NCI-H446 (cell line): ENCODE results near the gene CADPS.
A peak's percentile ranks its signal among the peaks of the same experiment; 100 is the strongest.
"Not testable (repeated sequence)": the region's sequence is repeated elsewhere in the genome, so short reads cannot be mapped to it uniquely, and the experiment has no call there.

ENCODE experiments used
- DNase-seq, 2 experiments: peaks; one replicate each; lab custom pipeline; 2025; lab: John Stamatoyannopoulos, UW

CADPS gene

DNA sequence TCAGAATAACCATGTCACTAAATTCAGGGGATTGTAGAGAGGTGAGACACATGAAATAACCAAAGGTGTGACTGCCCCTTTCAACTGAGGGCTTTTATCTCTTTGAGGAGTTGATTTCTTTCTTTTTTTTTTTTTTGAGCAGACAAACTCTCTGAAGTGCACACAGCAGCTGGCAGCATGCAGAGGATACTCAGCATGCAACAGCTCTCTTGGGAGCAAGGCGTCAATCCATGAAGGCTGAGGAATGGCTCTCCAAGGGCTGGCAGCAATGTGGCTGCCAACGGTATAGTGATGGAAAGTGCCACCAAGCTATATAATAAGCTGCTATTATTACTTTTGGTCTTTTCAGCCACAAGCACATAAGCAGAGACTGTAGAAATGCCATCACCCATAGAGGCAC lies 275.2 kb downstream of the CADPS start:
- DNase-seq: peak in 1 of 2 experiments; percentile 43

- DNase-seq: no peak
Measured at GRCh38 chr3:62597491-62597890, 277.7 kb downstream of the CADPS start.

GRCh38 chr3:62592408-62592807 lies 282.8 kb downstream of the CADPS start:
- no peak for DNase-seq

DNA sequence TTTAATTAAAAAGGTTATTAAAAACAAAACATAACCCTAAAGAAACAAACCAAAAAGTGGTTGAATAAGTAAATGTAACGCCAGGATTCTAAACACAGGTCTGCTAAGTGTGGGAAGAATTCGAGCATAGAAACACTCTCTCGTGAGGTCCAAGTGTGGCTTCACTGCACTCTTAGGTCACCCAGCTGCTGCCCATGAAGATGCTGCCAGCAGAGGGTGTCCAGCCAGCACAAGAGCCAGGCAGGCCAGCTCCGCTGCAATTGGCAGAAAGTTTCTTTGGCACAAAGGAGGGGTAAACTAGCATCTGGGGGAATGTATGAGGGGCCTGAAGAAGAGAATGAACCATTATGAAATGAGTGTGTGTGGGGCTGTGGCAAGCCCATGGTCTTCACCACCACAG lies 286.1 kb downstream of the CADPS start:
- peak in 1 of 2 experiments; percentile 47 for DNase-seq

GRCh38 chr3:62587579-62588031 lies 287.6 kb downstream of the CADPS start:
- DNase-seq: peak; percentile 76 to 93

GRCh38 chr3:62587169-62587568 lies 288.0 kb downstream of the CADPS start:
- peak; percentile 51 for DNase-seq

DNA sequence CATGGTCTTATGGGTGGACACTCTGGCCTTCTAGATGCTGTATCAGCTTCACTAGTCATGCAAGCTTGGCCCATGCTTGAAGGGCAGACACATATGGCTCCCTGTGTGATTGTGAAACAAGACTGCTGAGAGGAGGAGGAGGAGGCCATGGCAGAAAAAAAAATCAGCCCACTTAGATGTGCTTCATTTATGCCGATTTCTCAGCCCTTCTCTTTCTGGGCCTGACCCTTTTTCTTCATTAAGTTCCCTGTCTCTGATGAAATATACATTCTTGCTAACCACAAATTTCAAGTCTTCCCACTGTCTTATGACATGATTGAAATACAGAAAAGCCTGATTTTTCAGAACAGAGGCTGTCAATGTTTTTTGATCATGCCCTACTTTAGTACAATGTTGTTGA lies 288.9 kb downstream of the CADPS start:
- no peak for DNase-seq

GRCh38 chr3:62585861-62586260 lies 289.4 kb downstream of the CADPS start:
- no peak for DNase-seq

DNA sequence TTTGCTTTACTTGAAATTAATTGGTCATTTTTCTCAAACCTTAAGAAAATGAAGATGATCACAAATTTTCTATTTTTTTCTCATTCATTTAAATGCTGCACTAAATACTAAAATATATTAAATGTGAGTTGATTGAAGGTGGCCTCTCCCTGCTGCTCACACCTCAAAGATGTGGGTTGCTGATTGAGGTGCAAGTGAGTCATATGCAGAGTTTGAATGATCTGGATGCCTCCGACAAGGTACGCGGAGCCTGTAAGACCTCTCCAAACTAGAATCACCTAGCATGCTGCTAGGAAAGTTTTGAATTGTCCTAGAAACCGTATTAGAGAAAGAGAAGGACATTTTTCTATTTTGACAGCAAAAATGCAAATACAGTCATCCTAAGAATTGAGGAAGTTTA lies 290.6 kb downstream of the CADPS start:
- no peak for DNase-seq

DNA sequence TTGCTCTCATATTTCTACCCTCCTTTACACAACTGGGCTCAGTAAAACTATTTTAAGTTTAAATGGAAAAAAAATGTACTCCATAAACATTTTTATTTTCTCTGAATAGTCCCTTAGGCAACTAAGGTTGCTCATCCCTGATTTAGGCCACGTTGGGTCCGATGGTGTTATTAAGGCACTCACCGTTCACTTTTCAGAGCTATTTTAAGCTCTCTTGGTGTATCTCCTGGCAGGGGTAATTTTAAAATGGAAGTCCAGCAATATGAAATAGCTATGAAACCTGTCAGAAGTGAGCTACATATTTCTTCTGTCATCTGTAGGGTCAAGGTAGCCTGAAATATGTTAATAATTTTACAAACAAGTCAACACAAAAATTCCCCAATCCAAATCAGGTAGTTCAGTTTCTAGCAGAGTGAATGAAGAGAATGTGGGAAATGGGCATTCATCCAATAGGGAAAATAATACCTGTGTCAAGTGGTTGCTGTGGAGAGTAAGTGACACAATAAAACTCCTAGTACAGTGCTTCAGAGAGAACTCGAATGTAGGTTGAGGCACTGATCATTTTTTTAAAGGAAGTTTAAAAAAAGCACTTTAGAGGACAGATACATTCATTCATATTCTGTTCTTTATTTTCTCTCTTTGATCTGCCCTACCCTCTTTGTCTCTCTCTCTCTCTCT lies 292.6 kb downstream of the CADPS start:
- DNase-seq: no peak

GRCh38 chr3:62580485-62580884 lies 294.7 kb downstream of the CADPS start:
- not testable (repeated sequence) for DNase-seq

- DNase-seq: no peak
Measured at GRCh38 chr3:62577153-62577552, 298.1 kb downstream of the CADPS start.

DNA sequence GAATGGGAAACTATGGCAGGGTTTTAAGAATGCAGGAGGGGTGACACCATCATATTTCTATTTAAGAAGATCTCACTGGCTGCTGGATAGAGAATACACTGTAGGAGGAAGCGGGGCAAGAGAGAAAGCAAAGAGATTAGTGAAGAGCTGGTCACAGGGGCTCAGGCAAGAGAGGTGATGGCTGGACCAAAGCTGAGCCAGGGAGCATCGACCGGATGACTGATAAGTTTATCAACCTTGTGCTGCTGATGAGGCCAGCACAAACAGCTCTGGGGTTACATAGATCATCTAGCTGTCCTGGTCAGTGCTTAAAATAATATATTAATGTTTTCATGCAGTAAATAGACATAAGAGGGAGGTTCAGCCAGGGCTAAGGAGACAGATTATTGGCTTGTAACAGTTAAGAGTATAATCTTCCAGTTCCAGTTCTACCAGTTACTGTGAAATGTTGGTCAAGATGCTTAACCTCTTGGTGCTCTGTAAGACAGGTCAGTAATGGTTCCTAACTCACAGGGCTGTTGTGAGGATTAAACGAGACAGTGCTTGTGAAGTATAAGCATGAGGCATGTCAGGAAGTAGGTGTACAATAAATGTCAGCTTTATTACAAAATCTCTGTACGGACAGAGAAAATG lies 300.8 kb downstream of the CADPS start:
- DNase-seq: no peak

- peak in 1 of 2 experiments; percentile 56 for DNase-seq
Measured at GRCh38 chr3:62571916-62572315, 303.3 kb downstream of the CADPS start.

DNA sequence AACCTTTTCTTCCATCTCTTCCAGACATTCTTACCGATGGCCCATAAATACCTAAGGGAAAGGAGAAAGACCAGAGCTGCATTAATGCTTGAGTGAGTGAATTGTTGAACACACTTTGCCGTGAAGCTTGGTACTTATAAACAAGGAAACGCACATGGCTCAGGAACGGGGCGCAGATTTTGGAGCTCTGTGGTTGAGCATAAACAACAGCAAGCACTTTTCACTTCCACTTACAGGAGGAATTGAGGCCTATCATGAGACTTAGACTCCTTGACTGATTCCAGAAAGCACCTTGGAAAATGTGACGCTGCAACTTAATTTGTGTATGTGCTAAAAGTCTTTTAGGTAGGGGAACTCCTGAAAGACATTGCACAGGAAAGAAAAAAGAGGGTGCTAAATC lies 304.3 kb downstream of the CADPS start:
- no peak for DNase-seq

DNA sequence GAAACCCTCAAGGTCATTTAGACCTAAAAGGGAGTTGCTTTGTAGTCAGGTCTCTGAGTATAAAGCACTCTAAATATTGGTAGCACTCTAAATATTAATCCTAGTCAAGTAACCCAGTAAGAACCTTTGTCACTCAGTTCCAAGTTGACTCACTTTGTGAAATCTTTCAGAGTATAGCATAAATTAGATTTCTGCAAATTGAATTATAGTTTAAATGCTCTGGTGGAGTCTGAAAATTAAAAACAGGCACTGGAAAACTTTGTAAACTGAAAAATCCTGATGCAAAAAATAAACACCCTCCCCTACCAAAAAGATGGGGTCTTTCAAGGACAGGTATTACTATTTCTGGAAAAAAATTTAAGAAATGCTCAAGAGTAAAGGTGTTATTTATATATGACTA lies 305.6 kb downstream of the CADPS start:
- no peak for DNase-seq

DNA sequence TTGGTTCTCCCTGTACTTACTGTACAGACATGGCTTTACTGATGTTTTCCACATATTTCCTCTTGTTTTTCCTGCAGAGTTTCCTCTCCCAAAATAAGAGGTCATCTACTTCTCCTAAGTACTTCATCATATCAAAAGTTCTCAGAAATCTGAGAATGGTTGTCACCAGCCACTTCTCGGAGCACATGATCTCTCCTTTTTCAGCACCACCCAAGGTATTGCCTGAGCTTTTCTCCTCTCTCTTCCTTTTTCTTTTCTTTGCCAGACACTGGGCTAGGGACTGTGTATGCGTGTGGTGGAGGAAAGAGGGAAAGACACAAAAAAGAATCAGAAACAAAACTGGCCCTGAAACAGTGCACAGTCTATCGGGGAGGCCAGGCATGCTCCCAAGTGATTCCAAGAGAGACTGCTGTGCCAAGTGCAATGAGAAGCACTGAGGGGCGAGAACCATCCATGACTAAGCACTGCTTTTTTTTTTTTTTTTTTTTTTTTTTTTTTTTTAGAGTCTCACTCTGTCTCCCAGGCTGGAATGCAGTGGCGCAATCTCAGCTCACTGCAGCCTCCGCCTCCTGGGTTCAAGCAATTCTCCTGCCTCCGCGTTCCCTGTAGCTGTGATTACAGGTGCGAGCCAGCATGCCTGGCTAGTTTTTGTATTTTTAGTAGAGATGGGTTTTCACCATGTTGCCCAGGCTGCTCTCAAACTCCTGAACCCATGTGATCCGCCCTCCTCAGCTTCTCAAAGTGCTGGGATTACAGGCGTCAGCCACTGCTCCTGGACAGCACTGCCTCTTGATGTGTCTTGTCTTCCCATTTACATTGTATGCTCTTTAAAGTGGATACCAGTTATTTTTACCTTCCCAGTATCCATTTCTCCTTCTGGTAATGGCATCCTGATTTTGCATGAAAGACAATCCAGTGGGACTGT lies 307.9 kb downstream of the CADPS start:
- peak in 1 of 2 experiments; percentile 70 for DNase-seq

DNA sequence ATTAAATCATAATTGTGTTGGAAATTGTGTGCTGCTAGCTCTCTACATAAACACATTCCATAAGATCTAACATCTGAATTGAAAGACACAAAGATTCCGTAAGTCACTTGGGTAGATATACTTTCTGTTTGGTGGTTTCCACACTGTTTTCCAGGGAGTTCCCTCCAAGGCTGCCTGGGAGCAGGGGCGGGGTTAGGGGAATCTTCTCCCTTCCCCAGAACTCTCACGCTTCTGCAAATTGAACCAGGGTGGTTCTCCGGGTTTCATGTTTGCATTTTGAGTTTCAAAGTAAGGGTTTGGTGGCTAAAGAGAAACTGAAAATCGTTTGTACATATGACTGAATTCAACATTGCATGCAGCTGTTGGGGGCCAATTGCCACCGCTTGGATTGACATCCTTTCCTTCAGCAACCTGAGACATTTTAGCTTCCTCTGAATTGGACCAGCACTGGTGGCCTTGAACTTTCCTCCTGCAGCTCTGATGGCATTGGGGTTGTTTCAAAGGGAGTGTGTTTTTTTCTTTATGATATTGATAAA lies 309.1 kb downstream of the CADPS start:
- no peak for DNase-seq

DNA sequence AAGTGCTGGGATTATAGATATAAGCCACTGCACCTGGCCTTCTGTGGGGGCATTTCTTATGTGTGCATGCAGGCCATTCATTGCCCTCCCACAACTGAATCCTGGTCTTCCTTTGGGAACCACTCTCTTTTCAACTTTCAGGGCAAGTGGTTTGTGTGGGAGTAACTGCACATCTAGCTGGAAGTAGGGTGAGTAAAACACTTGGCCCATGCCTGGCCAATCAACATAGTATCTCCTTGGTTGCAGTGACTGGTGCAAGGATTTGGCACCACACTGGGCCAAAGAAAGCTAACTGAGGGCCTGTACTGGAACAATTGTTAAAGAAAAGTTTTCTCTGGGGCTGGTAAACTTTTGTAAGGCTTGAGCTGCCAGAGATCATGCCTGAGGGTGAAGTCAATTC lies 312.6 kb downstream of the CADPS start:
- DNase-seq: no peak

DNA sequence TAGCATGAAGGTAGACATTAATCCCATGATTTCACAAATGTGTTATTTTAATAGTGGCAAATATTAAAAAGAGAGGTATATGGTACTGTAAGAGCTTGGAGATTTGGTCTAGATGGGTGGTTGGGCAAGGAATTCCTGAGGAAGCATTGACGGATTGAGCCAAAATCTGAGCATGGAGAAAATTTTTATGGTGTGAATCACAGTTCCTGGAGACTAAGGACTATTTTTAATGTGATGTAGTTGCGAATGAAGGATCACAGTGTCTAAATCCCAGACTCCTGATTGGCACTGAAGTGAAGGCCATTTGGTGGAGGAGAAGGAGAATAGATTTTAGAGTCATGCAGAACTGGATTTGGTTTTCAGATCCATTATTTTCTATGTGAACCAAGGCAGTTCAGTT lies 313.2 kb downstream of the CADPS start:
- peak in 1 of 2 experiments; percentile 6 for DNase-seq

DNA sequence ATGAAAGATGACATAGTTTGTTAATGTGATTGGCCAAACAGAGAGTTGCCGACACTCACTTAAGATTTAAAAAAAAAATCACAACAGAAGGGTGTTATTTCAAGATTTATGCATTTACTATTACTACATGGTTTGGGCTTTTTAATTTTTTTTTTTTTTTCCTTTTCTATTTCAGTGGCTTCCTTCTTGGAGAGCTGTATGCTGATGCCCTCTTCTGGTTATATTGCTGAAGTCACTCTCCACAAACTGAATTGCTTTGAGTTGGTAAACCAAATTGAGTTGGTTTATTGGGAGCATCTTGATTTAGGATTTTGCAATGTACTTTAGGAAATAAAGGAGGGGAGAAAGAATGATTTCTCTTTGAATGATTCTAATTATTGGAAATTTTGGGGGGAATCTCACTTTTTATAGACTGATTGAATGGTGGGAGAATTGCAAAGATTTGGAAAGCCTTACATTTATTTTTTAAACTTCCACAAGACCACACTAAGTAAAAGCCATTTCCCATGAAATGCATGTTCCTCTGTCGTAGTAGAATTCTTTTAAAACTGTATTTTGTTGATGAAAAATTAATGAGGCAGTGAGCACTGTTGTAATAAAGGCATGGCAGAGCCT lies 315.3 kb downstream of the CADPS start:
- DNase-seq: peak in 1 of 2 experiments; percentile 34

- DNase-seq: peak in 1 of 2 experiments; percentile 51
Measured at GRCh38 chr3:62558549-62559112, 316.6 kb downstream of the CADPS start.
